GM21786 (cell line): ENCODE data around the gene BBX.
A peak's percentile ranks its signal among the peaks of the same experiment; 100 is the strongest.

Source experiments
- ATAC-seq: cut with Tn5 transposase; IDR thresholded peaks from one replicate; pipeline ENCODE4 v1.9.1; 2021; ENCODE audit not compliant: unreplicated experiment

BBX gene

GRCh38 chr3:107738486-107739183 lies 215.9 kb downstream of the BBX start:
- ATAC-seq = no peak

- no peak for ATAC-seq
Observed at GRCh38 chr3:107739227-107739626, 216.5 kb downstream of the BBX start.

- no peak for ATAC-seq
Observed at GRCh38 chr3:107740992-107741896, 218.5 kb downstream of the BBX start.

- no peak for ATAC-seq
Observed at GRCh38 chr3:107745354-107745753, 222.6 kb downstream of the BBX start.

GRCh38 chr3:107752202-107752990 lies 229.6 kb downstream of the BBX start:
- ATAC-seq = peak; percentile 61

- ATAC-seq = no peak
Observed at GRCh38 chr3:107753494-107753893, 230.7 kb downstream of the BBX start.

- no peak for ATAC-seq
Observed at GRCh38 chr3:107753976-107754375, 231.2 kb downstream of the BBX start.

- ATAC-seq = no peak
Observed at GRCh38 chr3:107756649-107757048, 233.9 kb downstream of the BBX start.

GRCh38 chr3:107757140-107757539 lies 234.4 kb downstream of the BBX start:
- ATAC-seq = no peak

- ATAC-seq = no peak
Observed at GRCh38 chr3:107760144-107760543, 237.4 kb downstream of the BBX start.

GRCh38 chr3:107761391-107761790 lies 238.6 kb downstream of the BBX start:
- ATAC-seq = no peak

- no peak for ATAC-seq
Observed at GRCh38 chr3:107765524-107765923, 242.8 kb downstream of the BBX start.

GRCh38 chr3:107767897-107768605 lies 245.3 kb downstream of the BBX start:
- no peak for ATAC-seq

GRCh38 chr3:107769882-107770281 lies 247.1 kb downstream of the BBX start:
- no peak for ATAC-seq

- no peak for ATAC-seq
Observed at GRCh38 chr3:107772016-107772415, 249.3 kb downstream of the BBX start.

- peak; percentile 48 for ATAC-seq
Observed at GRCh38 chr3:107775974-107776373, 253.2 kb downstream of the BBX start.

- ATAC-seq = no peak
Observed at GRCh38 chr3:107781253-107781652, 258.5 kb downstream of the BBX start.

- ATAC-seq = no peak
Observed at GRCh38 chr3:107782054-107782453, 259.3 kb downstream of the BBX start.

- ATAC-seq = no peak
Observed at GRCh38 chr3:107790612-107791011, 267.9 kb downstream of the BBX start.

GRCh38 chr3:107791027-107791426 lies 268.3 kb downstream of the BBX start:
- ATAC-seq = no peak

- ATAC-seq = no peak
Observed at GRCh38 chr3:107791450-107791849, 268.7 kb downstream of the BBX start.
